ENCODE data around the gene BAAT.

The BAAT gene

DNA sequence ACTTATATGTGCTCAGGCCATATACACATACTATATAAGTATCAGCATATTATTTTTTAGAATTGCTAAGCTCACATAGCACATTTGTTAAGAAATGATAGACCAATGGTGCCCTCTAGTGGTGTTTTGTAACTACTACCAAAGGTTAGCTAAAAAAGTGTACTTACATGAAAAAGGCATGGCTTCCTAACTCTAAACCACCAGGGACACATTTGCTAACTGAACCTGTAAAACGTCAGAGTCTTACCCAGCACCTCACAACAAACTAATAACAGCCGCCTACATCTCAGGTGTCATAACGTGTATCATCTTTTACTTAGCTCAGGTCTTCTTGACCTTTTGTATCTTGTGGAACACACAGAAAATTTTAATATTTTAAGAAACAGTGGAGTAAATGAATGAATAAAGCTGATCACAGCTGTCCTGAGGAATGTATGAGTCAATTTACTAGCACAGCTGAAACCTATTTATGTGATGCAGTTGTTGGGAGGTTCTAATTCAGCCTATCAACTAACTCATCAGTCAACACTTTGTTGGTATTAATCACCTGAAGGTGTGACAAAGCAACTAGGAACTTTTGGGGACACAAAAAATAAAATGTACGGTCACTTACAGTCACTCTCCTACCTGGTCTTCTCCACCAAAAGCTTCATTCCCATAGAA, 72.9 kb downstream of the BAAT start:
- DNase-seq = peak; percentile 95

DNA sequence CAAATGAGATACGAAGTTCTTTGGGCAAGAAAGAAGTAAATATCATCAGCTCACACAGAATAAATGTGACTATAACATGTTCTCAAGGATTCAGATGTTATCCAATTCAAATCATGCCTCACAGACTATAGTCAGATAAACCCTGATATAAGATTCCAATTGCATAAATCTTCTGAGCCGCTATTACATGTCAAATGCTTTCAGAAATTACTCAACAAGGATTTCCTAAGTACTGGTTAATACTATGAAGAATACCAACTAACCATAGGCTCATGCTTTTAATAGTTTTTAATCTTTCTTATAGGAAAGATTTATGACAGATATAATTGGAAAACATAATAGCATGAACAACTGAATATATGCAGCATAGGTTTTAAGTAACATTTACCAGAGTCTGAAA, 73.6 kb downstream of the BAAT start:
- DNase-seq = no peak
